DND-41 (cell line): Measurements from ENCODE around the gene ESAM.

ENCODE experiments used
- ATAC-seq: fragments of 200-7000 bp; cut with Tn5 transposase; 3 replicates; pipeline ENCODE4 v1.9.1; 2021; ENCODE audit warnings: low read depth; ENCODE audit not compliant: insufficient read depth
- DNase-seq: peaks from one replicate; pipeline ENCODE4 v3.0.0-alpha.2; 2020
- H2AFZ ChIP-seq: 2 replicates; pipeline ENCODE4 v1.6.0; 2012; ENCODE audit warnings: low read depth, low read length
- H3K27ac ChIP-seq: 2 replicates; pipeline ENCODE4 v1.5.1; 2012; ENCODE audit warnings: low read length, inconsistent platforms
- H3K27me3 ChIP-seq: fragments of 200-600 bp; sonication (generic); 2 replicates; pipeline ENCODE4 v1.6.0; 2012; ENCODE audit warnings: low read length, mild to moderate bottlenecking, inconsistent platforms; ENCODE audit not compliant: insufficient read depth, poor library complexity
- H3K36me3 ChIP-seq: 2 replicates; pipeline ENCODE4 v1.5.1; 2012; ENCODE audit warnings: low read length, inconsistent platforms; ENCODE audit not compliant: insufficient read depth
- H3K4me1 ChIP-seq: 2 replicates; pipeline ENCODE4 v1.5.1; 2012; ENCODE audit warnings: mild to moderate bottlenecking, low read length; ENCODE audit not compliant: insufficient read depth
- H3K4me2 ChIP-seq: 2 replicates; pipeline ENCODE4 v1.6.0; 2012; ENCODE audit warnings: mild to moderate bottlenecking, moderate library complexity, low read length, inconsistent platforms; ENCODE audit not compliant: insufficient read depth
- H3K4me3 ChIP-seq, 2 experiments: fragments of 200-600 bp in 1 of 2; shearing (Covaris generic) in 1 of 2; 2 replicates each; pipeline ENCODE4 v1.5.1; 2012 to 2016; ENCODE audit warnings: inconsistent platforms in 2 of 2, low read length in 2 of 2, mild to moderate bottlenecking in 2 of 2, low read depth in 1 of 2, moderate library complexity in 1 of 2
- H3K79me2 ChIP-seq: 2 replicates; pipeline ENCODE4 v1.6.0; 2012; ENCODE audit warnings: low read length, inconsistent platforms; ENCODE audit not compliant: insufficient read depth
- H3K9ac ChIP-seq: 2 replicates; pipeline ENCODE4 v1.6.0; 2012; ENCODE audit warnings: low read depth, mild to moderate bottlenecking, inconsistent platforms, low read length, moderate library complexity
- H3K9me3 ChIP-seq: 2 replicates; pipeline ENCODE4 v1.5.1; 2012; ENCODE audit warnings: low read length, moderate library complexity, mild to moderate bottlenecking, inconsistent platforms; ENCODE audit not compliant: insufficient read depth, severe bottlenecking
- H4K20me1 ChIP-seq: 2 replicates; pipeline ENCODE4 v1.6.0; 2012; ENCODE audit warnings: low read length; ENCODE audit not compliant: insufficient read depth
- EZH2 ChIP-seq: IDR thresholded peaks from 3 replicates; pipeline ENCODE4 v1.6.1; 2012; ENCODE audit warnings: borderline replicate concordance, low read depth, mild to moderate bottlenecking, moderate library complexity, low read length, inconsistent platforms; ENCODE audit not compliant: severe bottlenecking
- TF ChIP-seq, protein P1 (sequence below): IDR thresholded peaks from 2 replicates; pipeline ENCODE4 v1.5.1; 2012; ENCODE audit warnings: borderline replicate concordance, low read length, moderate library complexity, mild to moderate bottlenecking; ENCODE audit not compliant: poor library complexity, severe bottlenecking; ENCODE audit errors: extremely low read depth

ESAM gene

GRCh38 chr11:124736736-124737135 lies 25.4 kb downstream of the ESAM start:
- Histone ChIP-seq H3K27ac (no peak overlapping the region), H3K4me2 (no peak overlapping the region), H3K79me2 (no peaks in the 10 kb centered on the region), H3K36me3 (no peaks in the 10 kb centered on the region), H3K4me1 (no peaks in the 10 kb centered on the region), H3K27me3 (peaks cover 19% of the 10 kb centered on the region), H3K9ac (no peak overlapping the region), H4K20me1 (peaks cover 2% of the 10 kb centered on the region; the same call in 1 of the 2 replicates), H3K9me3 (no peaks in the 10 kb centered on the region), H3K4me3 (no peak overlapping the region), H2AFZ (no peak overlapping the region)
- TF ChIP-seq EZH2, result no peak
- TF ChIP-seq, protein P1, sequence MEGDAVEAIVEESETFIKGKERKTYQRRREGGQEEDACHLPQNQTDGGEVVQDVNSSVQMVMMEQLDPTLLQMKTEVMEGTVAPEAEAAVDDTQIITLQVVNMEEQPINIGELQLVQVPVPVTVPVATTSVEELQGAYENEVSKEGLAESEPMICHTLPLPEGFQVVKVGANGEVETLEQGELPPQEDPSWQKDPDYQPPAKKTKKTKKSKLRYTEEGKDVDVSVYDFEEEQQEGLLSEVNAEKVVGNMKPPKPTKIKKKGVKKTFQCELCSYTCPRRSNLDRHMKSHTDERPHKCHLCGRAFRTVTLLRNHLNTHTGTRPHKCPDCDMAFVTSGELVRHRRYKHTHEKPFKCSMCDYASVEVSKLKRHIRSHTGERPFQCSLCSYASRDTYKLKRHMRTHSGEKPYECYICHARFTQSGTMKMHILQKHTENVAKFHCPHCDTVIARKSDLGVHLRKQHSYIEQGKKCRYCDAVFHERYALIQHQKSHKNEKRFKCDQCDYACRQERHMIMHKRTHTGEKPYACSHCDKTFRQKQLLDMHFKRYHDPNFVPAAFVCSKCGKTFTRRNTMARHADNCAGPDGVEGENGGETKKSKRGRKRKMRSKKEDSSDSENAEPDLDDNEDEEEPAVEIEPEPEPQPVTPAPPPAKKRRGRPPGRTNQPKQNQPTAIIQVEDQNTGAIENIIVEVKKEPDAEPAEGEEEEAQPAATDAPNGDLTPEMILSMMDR, result no peak
- ATAC-seq, result no peak
- no peak for DNase-seq

DNA sequence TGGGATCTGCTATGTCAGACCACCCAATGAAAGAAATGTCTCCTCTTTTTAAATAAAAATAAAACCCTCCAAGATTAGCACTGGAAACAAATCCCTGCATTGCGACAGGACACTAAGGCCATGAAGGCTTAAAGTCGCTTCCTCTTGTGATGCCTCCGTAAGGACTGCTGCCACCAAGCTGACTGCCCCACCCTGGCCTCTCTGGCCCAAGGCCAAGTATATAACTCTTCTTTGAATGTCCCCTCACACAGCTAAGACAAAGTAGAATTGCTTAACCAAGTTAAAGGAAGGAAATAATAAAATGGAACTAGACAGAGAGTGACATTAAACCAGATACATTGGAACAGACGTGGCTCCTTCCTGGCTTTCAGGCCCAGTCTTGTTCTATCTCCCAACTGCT lies 29.9 kb downstream of the ESAM start:
- DNase-seq, result no peak
- Histone ChIP-seq H2AFZ (no peak overlapping the region), H3K27ac (no peak overlapping the region)

GRCh38 chr11:124729571-124729970 lies 32.5 kb downstream of the ESAM start:
- TF ChIP-seq EZH2, result no peak
- TF ChIP-seq, protein P1, result no peak
- Histone ChIP-seq H3K4me3 (no peak overlapping the region), H3K9ac (no peak overlapping the region), H4K20me1 (peaks cover 6% of the 10 kb centered on the region; the same call in 1 of the 2 replicates), H3K9me3 (no peaks in the 10 kb centered on the region), H3K27ac (no peak overlapping the region), H2AFZ (no peak overlapping the region), H3K27me3 (peaks cover 38% of the 10 kb centered on the region), H3K36me3 (no peaks in the 10 kb centered on the region), H3K79me2 (no peaks in the 10 kb centered on the region), H3K4me2 (no peak overlapping the region), H3K4me1 (no peaks in the 10 kb centered on the region)
- ATAC-seq (no peak), DNase-seq (no peak)

More for the DNA sequence above, 29.9 kb downstream of the ESAM start:
- H3K4me2 ChIP-seq, result no peak overlapping the region
- no peaks in the 10 kb centered on the region for H3K4me1 ChIP-seq
- no peak overlapping the region for H3K4me3 ChIP-seq
- H3K9ac ChIP-seq, result no peak overlapping the region
- no peaks in the 10 kb centered on the region for H3K36me3 ChIP-seq
- peaks cover 25% of the 10 kb centered on the region for H3K27me3 ChIP-seq
- TF ChIP-seq EZH2, result no peak
- TF ChIP-seq, protein P1, result no peak
- H3K9me3 ChIP-seq, result no peaks in the 10 kb centered on the region
- ATAC-seq, result no peak
- H4K20me1 ChIP-seq, result 0 out of 2 replicates have a peak, but pooled peaks cover 2% of the 10 kb centered on the region
- H3K79me2 ChIP-seq, result no peaks in the 10 kb centered on the region

- Histone ChIP-seq H3K36me3 (no peaks in the 10 kb centered on the region), H2AFZ (no peak overlapping the region), H3K4me3 (no peak overlapping the region), H4K20me1 (peaks cover 11% of the 10 kb centered on the region; the same call in 1 of the 2 replicates), H3K27me3 (peaks cover 42% of the 10 kb centered on the region), H3K4me1 (no peaks in the 10 kb centered on the region), H3K4me2 (no peak overlapping the region), H3K27ac (no peak overlapping the region), H3K9me3 (no peaks in the 10 kb centered on the region), H3K79me2 (no peaks in the 10 kb centered on the region), H3K9ac (no peak overlapping the region)
- ATAC-seq, result no peak
- DNase-seq, result no peak
- no peak for TF ChIP-seq EZH2
- TF ChIP-seq, protein P1, result no peak
Observed at GRCh38 chr11:124728134-124728533, 34.0 kb downstream of the ESAM start.
